HEK293 (cell line): ENCODE data around the gene CREBL2.

Source experiments
- CTCF ChIA-PET: fragments of 350-600 bp; formaldehyde crosslinking; extraction: SDS; loops from one replicate; lab custom pipeline; 2021; ENCODE audit warnings: antibody characterized with exemption; lab: Yijun Ruan, JAX
- POLR2A ChIA-PET: fragments of 300-600 bp; formaldehyde crosslinking; extraction: SDS; loops from one replicate; lab custom pipeline; 2020; ENCODE audit warnings: antibody characterized with exemption, inconsistent platforms; lab: Yijun Ruan, JAX
- H3K27ac ChIP-seq: fragments of 200-500 bp; sonication (Bioruptor generic); 2 replicates; pipeline ENCODE4 v1.5.1; 2014; ENCODE audit warnings: low read depth, low read length, control low read depth, inconsistent platforms; ENCODE audit errors: extremely low read depth
- H3K36me3 ChIP-seq, 2 experiments: fragments of 200-500 bp in 1 of 2; sonication (Bioruptor generic) in 1 of 2; 1 replicate in 1 of 2; 2 replicates in 1 of 2; pipeline ENCODE4 v1.5.1; 2014 to 2017; ENCODE audit warnings: inconsistent platforms in 2 of 2, low read length in 2 of 2; ENCODE audit not compliant: control insufficient read depth in 2 of 2, insufficient read depth in 1 of 2
- H3K4me1 ChIP-seq: fragments of 200-500 bp; sonication (Bioruptor generic); 2 replicates; pipeline ENCODE4 v1.5.1; 2014; ENCODE audit warnings: mild to moderate bottlenecking, low read length, inconsistent platforms; ENCODE audit not compliant: control insufficient read depth, insufficient read depth
- H3K4me3 ChIP-seq: 2 replicates; pipeline ENCODE4 v1.5.1; 2011; ENCODE audit warnings: low read depth, mild to moderate bottlenecking, control low read depth, low read length, moderate library complexity
- H3K9me3 ChIP-seq: fragments of 200-500 bp; sonication (Bioruptor generic); 2 replicates; pipeline ENCODE4 v1.5.1; 2014; ENCODE audit warnings: low read depth, low read length, inconsistent platforms; ENCODE audit not compliant: control insufficient read depth, insufficient read depth
- HOXC10 ChIP-seq: sonication (generic); formaldehyde crosslinking; IDR thresholded peaks from 2 replicates; pipeline ENCODE4 v1.8.1; 2023; ENCODE audit warnings: mild to moderate bottlenecking, missing genetic modification reagents
- KLF10 ChIP-seq: fragments of 450-650 bp; IDR thresholded peaks from 2 replicates; pipeline ENCODE4 v1.5.1; 2018; ENCODE audit warnings: missing biosample characterization, mild to moderate bottlenecking, missing genetic modification characterization
- PRDM1 ChIP-seq: fragments of 450-650 bp; formaldehyde crosslinking; IDR thresholded peaks from 2 replicates; pipeline ENCODE4; 2016; ENCODE audit warnings: missing biosample characterization, missing genetic modification characterization
- PRDM2 ChIP-seq: fragments of 450-650 bp; formaldehyde crosslinking; IDR thresholded peaks from 2 replicates; pipeline ENCODE4 v1.5.1; 2016; ENCODE audit warnings: missing biosample characterization, missing genetic modification characterization, borderline replicate concordance
- SP7 ChIP-seq: fragments of 450-650 bp; formaldehyde crosslinking; IDR thresholded peaks from 2 replicates; pipeline ENCODE4 v1.5.1; 2016; ENCODE audit warnings: missing biosample characterization, missing genetic modification characterization
- ZBTB20 ChIP-seq: fragments of 450-650 bp; formaldehyde crosslinking; IDR thresholded peaks from 2 replicates; pipeline ENCODE4 v1.5.1; 2016; ENCODE audit warnings: missing biosample characterization, missing genetic modification characterization
- ZNF23 ChIP-seq: fragments of 450-650 bp; formaldehyde crosslinking; IDR thresholded peaks from 2 replicates; pipeline ENCODE4 v1.5.1; 2016; ENCODE audit warnings: missing biosample characterization, missing genetic modification characterization, borderline replicate concordance
- ZNF292 ChIP-seq: fragments of 450-650 bp; formaldehyde crosslinking; IDR thresholded peaks from 2 replicates; pipeline ENCODE4 v1.5.1; 2016; ENCODE audit warnings: low read depth, missing biosample characterization, missing genetic modification characterization, borderline replicate concordance
- ZNF350 ChIP-seq: fragments of 450-650 bp; formaldehyde crosslinking; IDR thresholded peaks from 2 replicates; pipeline ENCODE4 v1.5.0; 2017; ENCODE audit warnings: missing biosample characterization, mild to moderate bottlenecking, missing genetic modification characterization
- ZNF423 ChIP-seq: fragments of 450-650 bp; formaldehyde crosslinking; IDR thresholded peaks from 2 replicates; pipeline ENCODE4 v1.5.1; 2016; ENCODE audit warnings: missing biosample characterization, missing genetic modification characterization
- ZNF433 ChIP-seq: fragments of 450-650 bp; formaldehyde crosslinking; IDR thresholded peaks from 2 replicates; pipeline ENCODE4 v1.5.1; 2016; ENCODE audit warnings: missing biosample characterization, missing genetic modification characterization, low read depth
- ZNF521 ChIP-seq: fragments of 450-650 bp; formaldehyde crosslinking; IDR thresholded peaks from 2 replicates; pipeline ENCODE4 v1.5.1; 2017; ENCODE audit warnings: missing biosample characterization, mild to moderate bottlenecking, missing genetic modification characterization
- ZNF530 ChIP-seq: fragments of 450-650 bp; formaldehyde crosslinking; IDR thresholded peaks from 2 replicates; pipeline ENCODE4 v1.5.1; 2016; ENCODE audit warnings: low read depth, missing biosample characterization, missing genetic modification characterization
- ZNF561 ChIP-seq: fragments of 450-650 bp; IDR thresholded peaks from 2 replicates; pipeline ENCODE4 v1.5.1; 2018; ENCODE audit warnings: missing biosample characterization, missing genetic modification characterization, borderline replicate concordance
- ZNF621 ChIP-seq: fragments of 450-650 bp; formaldehyde crosslinking; IDR thresholded peaks from 2 replicates; pipeline ENCODE4 v1.5.1; 2017; ENCODE audit warnings: missing biosample characterization, missing genetic modification characterization
- ZNF626 ChIP-seq: fragments of 450-650 bp; sonication (Bioruptor Pico); formaldehyde crosslinking; IDR thresholded peaks from 2 replicates; pipeline ENCODE4 v1.5.1; 2018; ENCODE audit warnings: missing biosample characterization, missing genetic modification characterization, inconsistent platforms
- ZNF629 ChIP-seq: fragments of 450-650 bp; formaldehyde crosslinking; IDR thresholded peaks from 2 replicates; pipeline ENCODE4 v1.5.1; 2017; ENCODE audit warnings: missing biosample characterization, missing genetic modification characterization
- ZNF660 ChIP-seq: fragments of 450-650 bp; IDR thresholded peaks from 2 replicates; pipeline ENCODE4 v1.5.1; 2018; ENCODE audit warnings: missing biosample characterization, mild to moderate bottlenecking, missing genetic modification characterization
- ZNF670 ChIP-seq: fragments of 450-650 bp; formaldehyde crosslinking; IDR thresholded peaks from 2 replicates; pipeline ENCODE4 v1.5.1; 2016; ENCODE audit warnings: missing biosample characterization, missing genetic modification characterization, low read depth
- ZNF704 ChIP-seq: fragments of 450-650 bp; formaldehyde crosslinking; IDR thresholded peaks from 2 replicates; pipeline ENCODE4 v1.5.1; 2016; ENCODE audit warnings: missing biosample characterization, missing genetic modification characterization
- ZNF843 ChIP-seq: fragments of 450-650 bp; formaldehyde crosslinking; IDR thresholded peaks from 2 replicates; pipeline ENCODE4 v1.5.1; 2016; ENCODE audit warnings: missing biosample characterization, missing genetic modification characterization
- TF ChIP-seq, protein P1 (sequence below): fragments of 450-650 bp; formaldehyde crosslinking; IDR thresholded peaks from 2 replicates; pipeline ENCODE4 v1.5.1; 2016; ENCODE audit warnings: missing biosample characterization, missing genetic modification characterization
- TF ChIP-seq, protein P2 (sequence below): fragments of 450-650 bp; formaldehyde crosslinking; IDR thresholded peaks from 2 replicates; pipeline ENCODE4 v1.5.1; 2016; ENCODE audit warnings: missing biosample characterization, missing genetic modification characterization

Gene CREBL2

GRCh38 chr12:12668005-12668404 is 56.3 kb downstream of the CREBL2 start:
- TF ChIP-seq, protein P1, sequence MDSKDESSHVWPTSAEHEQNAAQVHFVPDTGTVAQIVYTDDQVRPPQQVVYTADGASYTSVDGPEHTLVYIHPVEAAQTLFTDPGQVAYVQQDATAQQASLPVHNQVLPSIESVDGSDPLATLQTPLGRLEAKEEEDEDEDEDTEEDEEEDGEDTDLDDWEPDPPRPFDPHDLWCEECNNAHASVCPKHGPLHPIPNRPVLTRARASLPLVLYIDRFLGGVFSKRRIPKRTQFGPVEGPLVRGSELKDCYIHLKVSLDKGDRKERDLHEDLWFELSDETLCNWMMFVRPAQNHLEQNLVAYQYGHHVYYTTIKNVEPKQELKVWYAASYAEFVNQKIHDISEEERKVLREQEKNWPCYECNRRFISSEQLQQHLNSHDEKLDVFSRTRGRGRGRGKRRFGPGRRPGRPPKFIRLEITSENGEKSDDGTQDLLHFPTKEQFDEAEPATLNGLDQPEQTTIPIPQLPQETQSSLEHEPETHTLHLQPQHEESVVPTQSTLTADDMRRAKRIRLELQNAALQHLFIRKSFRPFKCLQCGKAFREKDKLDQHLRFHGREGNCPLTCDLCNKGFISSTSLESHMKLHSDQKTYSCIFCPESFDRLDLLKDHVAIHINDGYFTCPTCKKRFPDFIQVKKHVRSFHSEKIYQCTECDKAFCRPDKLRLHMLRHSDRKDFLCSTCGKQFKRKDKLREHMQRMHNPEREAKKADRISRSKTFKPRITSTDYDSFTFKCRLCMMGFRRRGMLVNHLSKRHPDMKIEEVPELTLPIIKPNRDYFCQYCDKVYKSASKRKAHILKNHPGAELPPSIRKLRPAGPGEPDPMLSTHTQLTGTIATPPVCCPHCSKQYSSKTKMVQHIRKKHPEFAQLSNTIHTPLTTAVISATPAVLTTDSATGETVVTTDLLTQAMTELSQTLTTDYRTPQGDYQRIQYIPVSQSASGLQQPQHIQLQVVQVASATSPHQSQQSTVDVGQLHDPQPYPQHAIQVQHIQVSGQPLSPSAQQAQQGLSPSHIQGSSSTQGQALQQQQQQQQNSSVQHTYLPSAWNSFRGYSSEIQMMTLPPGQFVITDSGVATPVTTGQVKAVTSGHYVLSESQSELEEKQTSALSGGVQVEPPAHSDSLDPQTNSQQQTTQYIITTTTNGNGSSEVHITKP (tag by site-specific recombination): no peak
- TF ChIP-seq, protein P2, sequence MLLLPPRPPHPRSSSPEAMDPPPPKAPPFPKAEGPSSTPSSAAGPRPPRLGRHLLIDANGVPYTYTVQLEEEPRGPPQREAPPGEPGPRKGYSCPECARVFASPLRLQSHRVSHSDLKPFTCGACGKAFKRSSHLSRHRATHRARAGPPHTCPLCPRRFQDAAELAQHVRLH (tag by site-specific recombination): no peak
- TF ChIP-seq ZNF626 (tag by site-specific recombination): no peak
- no peak for TF ChIP-seq ZNF621 (tag by site-specific recombination)
- TF ChIP-seq ZNF843 (tag by site-specific recombination): no peak
- TF ChIP-seq ZNF423: no peak
- TF ChIP-seq ZNF521 (tag by site-specific recombination): no peak
- no peak for TF ChIP-seq ZNF530 (tag by site-specific recombination)
- no peak for TF ChIP-seq ZNF433 (tag by site-specific recombination)
- no peak for TF ChIP-seq ZNF350 (tag by site-specific recombination)
- no peak for TF ChIP-seq PRDM1 (tag by site-specific recombination)
- TF ChIP-seq ZNF670 (tag by site-specific recombination): no peak
- no peak for TF ChIP-seq ZNF629 (tag by site-specific recombination)
- no peak for TF ChIP-seq ZNF292 (tag by site-specific recombination)
- no peak for TF ChIP-seq ZNF23 (tag by site-specific recombination)
- no peak for TF ChIP-seq ZNF660 (tag by site-specific recombination)
- Histone ChIP-seq H3K4me3 (no peak overlapping the region), H3K36me3 (no peaks in the 10 kb centered on the region), H3K4me1 (0 out of 2 replicates have a peak, but pooled peaks cover 2% of the 10 kb centered on the region), H3K9me3 (no peaks in the 10 kb centered on the region), H3K27ac (no peak overlapping the region)
- POLR2A ChIA-PET: no interaction called here
- CTCF ChIA-PET: interaction anchor here (1.3 to 1.7 kb wide), 2 partner anchors 12 to 291 kb away, joined by 4 to 5 read pairs; no protein-coding TSS in a partner anchor

DNA sequence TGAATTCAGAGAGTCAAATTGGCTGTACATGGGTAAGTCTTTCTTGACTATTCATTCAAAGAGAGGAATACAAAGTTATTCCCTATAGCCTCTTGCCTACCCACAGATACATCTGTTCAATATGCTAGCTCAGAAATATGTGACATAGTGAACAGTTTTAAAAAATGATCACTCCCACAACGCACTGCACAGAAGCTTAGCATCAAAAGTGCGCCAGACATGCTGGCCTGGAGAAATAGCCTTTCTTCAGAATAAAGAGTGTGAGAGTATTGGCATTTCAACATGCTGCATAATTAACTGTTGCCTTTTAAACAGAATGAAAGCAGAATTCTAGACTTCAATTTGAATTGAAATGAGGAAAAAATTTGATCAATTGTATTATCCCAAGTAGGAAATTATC is 57.3 kb downstream of the CREBL2 start:
- Histone ChIP-seq H3K4me3 (no peak overlapping the region), H3K36me3 (no peaks in the 10 kb centered on the region), H3K27ac (no peak overlapping the region), H3K9me3 (no peaks in the 10 kb centered on the region), H3K4me1 (0 out of 2 replicates have a peak, but pooled peaks cover 2% of the 10 kb centered on the region)
- ChIA-PET CTCF (no interaction called here), POLR2A (no interaction called here)
- TF ChIP-seq KLF10 (tag by site-specific recombination) (no peak), ZBTB20 (tag by site-specific recombination) (no peak), HOXC10 (CRISPR knock-in tag) (no peak), SP7 (no peak), ZNF704 (no peak), ZNF629 (tag by site-specific recombination) (no peak), ZNF561 (no peak), PRDM2 (tag by site-specific recombination) (no peak)
